Common myeloid progenitor, CD34-positive (primary cell): Measurements from ENCODE around the gene STEAP2.
"Not testable (repeated sequence)": the region's sequence is repeated elsewhere in the genome, so short reads cannot be mapped to it uniquely, and the experiment has no call there.

Experiments
- CTCF ChIA-PET: fragments of 350-600 bp; sonication (Branson Sonifier 250); formaldehyde crosslinking; loops from one replicate; lab custom pipeline; 2021; ENCODE audit warnings: antibody characterized with exemption; lab: Charles Lee
- POLR2A ChIA-PET: fragments of 350-600 bp; sonication (Branson Sonifier 250); formaldehyde crosslinking; loops from one replicate; lab custom pipeline; 2021; ENCODE audit warnings: antibody characterized with exemption; lab: Charles Lee
- DNase-seq, 3 donors: peaks; one replicate each; pipeline versions ENCODE4 v3.0.0 to v3.0.0-alpha.2; 2013
- H3K27ac ChIP-seq, 2 experiments: 1 replicate in 1 of 2; 2 replicates in 1 of 2; pipeline ENCODE4 v1.7.0; 2013; ENCODE audit warnings: inconsistent platforms in 2 of 2, low read length in 2 of 2, mild to moderate bottlenecking in 2 of 2, low read depth in 1 of 2, moderate library complexity in 1 of 2; ENCODE audit not compliant: severe bottlenecking in 2 of 2, insufficient read depth in 1 of 2, poor library complexity in 1 of 2
- H3K27me3 ChIP-seq, 5 experiments: replicated peaks in 2 of 5; 1 replicate in 3 of 5; 2 replicates in 2 of 5; pipeline versions ENCODE4 v1.6.1 to v1.7.0; 2013; ENCODE audit warnings: low read length in 4 of 5, mild to moderate bottlenecking in 2 of 5, moderate library complexity in 2 of 5, inconsistent platforms in 1 of 5; ENCODE audit not compliant: insufficient read depth in 5 of 5, control insufficient read depth in 4 of 5
- H3K36me3 ChIP-seq, 4 experiments: 1 replicate in 2 of 4; 2 replicates in 2 of 4; pipeline versions ENCODE4 v1.6.1 to v1.7.0; 2013; ENCODE audit warnings: low read length in 3 of 4, control low read depth in 1 of 4, mild to moderate bottlenecking in 1 of 4; ENCODE audit not compliant: control insufficient read depth in 4 of 4, insufficient read depth in 4 of 4
- H3K4me1 ChIP-seq, 4 experiments: 1 replicate in 3 of 4; 2 replicates in 1 of 4; pipeline versions ENCODE4 v1.6.1 to v1.7.1; 2013; ENCODE audit warnings: low read length in 3 of 4, mild to moderate bottlenecking in 3 of 4, control low read depth in 1 of 4, inconsistent platforms in 1 of 4, moderate library complexity in 1 of 4; ENCODE audit not compliant: control insufficient read depth in 4 of 4, insufficient read depth in 4 of 4; ENCODE audit errors: control extremely low read depth in 1 of 4
- H3K4me3 ChIP-seq, 7 experiments: 1 replicate in 4 of 7; 2 replicates in 3 of 7; pipeline versions ENCODE4 v1.5.1 to v1.7.0; 2013; ENCODE audit warnings: mild to moderate bottlenecking in 7 of 7, low read length in 6 of 7, moderate library complexity in 6 of 7, inconsistent platforms in 2 of 7, low read depth in 2 of 7, control low read depth in 1 of 7; ENCODE audit not compliant: insufficient read depth in 4 of 7, control insufficient read depth in 1 of 7; ENCODE audit errors: extremely low read depth in 1 of 7
- H3K9me3 ChIP-seq, 5 experiments: 1 replicate in 4 of 5; 2 replicates in 1 of 5; pipeline versions ENCODE4 v1.6.1 to v1.7.1; 2013; ENCODE audit warnings: low read length in 4 of 5, mild to moderate bottlenecking in 2 of 5, inconsistent platforms in 1 of 5, low read depth in 1 of 5, moderate library complexity in 1 of 5; ENCODE audit not compliant: control insufficient read depth in 4 of 5, insufficient read depth in 2 of 5; ENCODE audit errors: control extremely low read depth in 1 of 5
- WGBS: methylation state at CpG from one replicate; pipeline ENCODE4 v1.1.5; 2013; ENCODE audit not compliant: insufficient coverage; 5-methylcytosine and 5-hydroxymethylcytosine counted together

The STEAP2 gene

GRCh38 chr7:90248706-90249105, 37.2 kb downstream of the STEAP2 start:
- Histone ChIP-seq H3K27me3 (peaks cover 6 to 34% (median 14%) of the 10 kb centered on the region in 5 experiments), H3K27ac (no peak overlapping the region), H3K9me3 (no peaks in the 10 kb centered on the region), H3K4me1 (peaks cover 4 to 18% (median 11%) of the 10 kb centered on the region in 4 experiments), H3K4me3 (no peak overlapping the region), H3K36me3 (no peaks in the 10 kb centered on the region)
- 100% methylated on average over 1 of the region's 3 CpGs for WGBS
- ChIA-PET CTCF (no interaction called here), POLR2A (no interaction called here)
- DNase-seq: no peak

DNA sequence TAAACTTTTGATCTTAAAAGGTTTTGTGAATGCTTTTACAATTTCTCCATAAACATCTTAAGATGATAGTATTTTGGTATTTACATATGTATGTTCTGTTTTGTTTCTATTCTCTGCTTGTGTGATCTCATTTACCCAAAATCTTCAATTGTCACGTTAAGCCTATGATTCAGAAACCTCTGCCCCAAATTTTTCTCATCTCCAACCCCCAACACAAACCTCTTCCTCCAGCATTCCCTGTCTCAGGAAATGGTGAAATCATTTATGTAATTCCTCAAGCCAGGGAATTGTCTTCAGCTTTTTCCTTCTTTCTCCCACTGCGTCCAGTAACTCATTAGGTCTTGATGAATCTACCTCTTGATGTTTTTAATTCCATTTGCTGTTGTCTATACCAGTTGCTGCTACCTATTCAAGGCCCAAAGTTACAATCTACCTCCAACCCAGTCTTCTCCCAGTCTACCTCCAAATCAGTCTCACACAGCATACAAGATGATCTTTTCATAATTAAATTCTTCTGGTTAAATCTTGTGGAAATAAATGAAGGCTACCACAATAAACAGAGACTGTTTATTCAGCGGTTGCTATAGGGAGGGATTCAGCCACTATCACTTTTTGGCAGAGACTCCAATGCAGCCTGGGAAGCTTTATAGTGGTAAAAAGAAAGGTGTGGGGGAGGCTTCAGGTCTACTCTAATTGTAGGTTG, 39.2 kb downstream of the STEAP2 start:
- DNase-seq: peak in 2 of 3 donors; percentile 28 to 30
- Histone ChIP-seq H3K36me3 (no peaks in the 10 kb centered on the region), H3K4me3 (no peak overlapping the region), H3K27ac (no peak overlapping the region), H3K27me3 (peaks cover 3 to 22% (median 12%) of the 10 kb centered on the region in 5 experiments), H3K4me1 (peaks cover 0 to 3% (median 2%) of the 10 kb centered on the region in 4 experiments), H3K9me3 (peaks cover 0 to 1% (median 0%) of the 10 kb centered on the region in 5 experiments)
- POLR2A ChIA-PET: no interaction called here
- WGBS: 93% methylated on average over 2 of the region's 3 CpGs
- CTCF ChIA-PET: interaction anchor here (1.1 kb wide), 2 partner anchors 26 to 98 kb away, joined by 3 read pairs; no protein-coding TSS in a partner anchor

GRCh38 chr7:90251304-90251635, 39.7 kb downstream of the STEAP2 start:
- no peak overlapping the region for H3K4me3 ChIP-seq
- no CpG with 5 or more reads among the region's 1 CpG for WGBS
- H3K9me3 ChIP-seq: peaks cover 0 to 3% (median 0%) of the 10 kb centered on the region in 5 experiments
- H3K27me3 ChIP-seq: peaks cover 0 to 17% (median 8%) of the 10 kb centered on the region in 5 experiments
- H3K27ac ChIP-seq: no peak overlapping the region
- POLR2A ChIA-PET: no interaction called here
- H3K4me1 ChIP-seq: no peaks in the 10 kb centered on the region
- no peaks in the 10 kb centered on the region for H3K36me3 ChIP-seq
- no peak for DNase-seq
- CTCF ChIA-PET: interaction anchor here (1.1 kb wide), 1 partner anchor 25 kb away, joined by 3 read pairs; no protein-coding TSS in a partner anchor

GRCh38 chr7:90256011-90256410, 44.5 kb downstream of the STEAP2 start:
- H3K9me3 ChIP-seq, H3K4me3 ChIP-seq, H3K4me1 ChIP-seq, H3K36me3 ChIP-seq, CTCF ChIA-PET, POLR2A ChIA-PET, H3K27ac ChIP-seq, DNase-seq, H3K27me3 ChIP-seq: not testable (repeated sequence)
- 100% methylated on average over 3 of the region's 5 CpGs for WGBS

GRCh38 chr7:90256778-90257177, 45.2 kb downstream of the STEAP2 start:
- CTCF ChIA-PET: interaction anchor here (1.0 to 1.4 kb wide), 2 partner anchors 45 to 103 kb away, joined by 3 to 4 read pairs; partner anchors contain the start of genes STEAP1 and STEAP2

DNA sequence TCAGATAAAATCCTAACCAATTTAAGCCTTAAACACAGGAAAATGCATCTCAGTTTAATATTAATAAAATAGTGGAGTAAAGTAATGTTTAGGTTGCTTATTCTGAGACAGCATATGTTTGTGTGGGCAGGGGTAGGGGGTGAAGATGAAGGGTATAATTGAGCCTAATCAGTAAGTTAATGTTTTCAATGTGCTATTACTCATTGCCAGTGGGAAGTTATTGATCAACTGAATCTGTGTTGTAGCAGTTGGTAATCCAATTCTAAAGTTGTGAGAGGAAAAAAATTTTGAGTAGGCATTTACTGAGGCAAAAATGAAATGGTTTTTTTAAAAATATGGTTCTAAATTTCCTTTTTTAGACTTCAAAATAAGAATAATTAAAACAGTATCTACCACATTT, 49.9 kb downstream of the STEAP2 start:
- no peaks in the 10 kb centered on the region for H3K4me1 ChIP-seq
- POLR2A ChIA-PET: no interaction called here
- DNase-seq: no peak
- H3K36me3 ChIP-seq: no peaks in the 10 kb centered on the region
- peaks cover 0 to 2% (median 0%) of the 10 kb centered on the region in 5 experiments for H3K27me3 ChIP-seq
- CTCF ChIA-PET: interaction anchor here (1.3 kb wide), 1 partner anchor 94 kb away, joined by 4 read pairs; no protein-coding TSS in a partner anchor
- H3K27ac ChIP-seq: no peak overlapping the region
- H3K9me3 ChIP-seq: no peaks in the 10 kb centered on the region
- H3K4me3 ChIP-seq: no peak overlapping the region

More at GRCh38 chr7:90256778-90257177, 45.2 kb downstream of the STEAP2 start:
- peaks cover 0 to 3% (median 0%) of the 10 kb centered on the region in 5 experiments for H3K27me3 ChIP-seq
- no peak overlapping the region for H3K4me3 ChIP-seq
- DNase-seq: no peak
- peaks cover 0 to 3% (median 0%) of the 10 kb centered on the region in 5 experiments for H3K9me3 ChIP-seq
- no peak overlapping the region for H3K27ac ChIP-seq
- no peaks in the 10 kb centered on the region for H3K36me3 ChIP-seq
- H3K4me1 ChIP-seq: no peaks in the 10 kb centered on the region
- WGBS: 100% methylated on average over 1 of the region's 1 CpG
- POLR2A ChIA-PET: no interaction called here

GRCh38 chr7:90262438-90262837, 50.9 kb downstream of the STEAP2 start:
- H3K27ac ChIP-seq: no peak overlapping the region
- peak; percentile 17 to 54 (median 52) for DNase-seq
- CTCF ChIA-PET: interaction anchor here (0.7 to 2.3 kb wide), 3 partner anchors 16 to 108 kb away, joined by 3 to 11 read pairs (median 3); partner anchors contain the start of gene STEAP1

More at GRCh38 chr7:90262438-90262837, 50.9 kb downstream of the STEAP2 start:
- Histone ChIP-seq H3K36me3 (no peaks in the 10 kb centered on the region), H3K27me3 (peaks cover 0 to 3% (median 0%) of the 10 kb centered on the region in 5 experiments), H3K4me1 (no peaks in the 10 kb centered on the region), H3K9me3 (no peaks in the 10 kb centered on the region), H3K4me3 (no peak overlapping the region)
- POLR2A ChIA-PET: no interaction called here
